Gastrocnemius medialis (tissue), 4 donors: ENCODE data around the gene ZNF516.

Source experiments
- CTCF ChIP-seq, 5 experiments: fragments of 450-650 bp in 3 of 5; fragments of 200-600 bp in 2 of 5; sonication (generic) in 2 of 5; IDR thresholded peaks in 4 of 5; conservative IDR thresholded peaks in 1 of 5; 1 replicate in 4 of 5; 2 replicates in 1 of 5; pipeline ENCODE4 v1.5.1; 2016 to 2019; ENCODE audit warnings: antibody characterized with exemption in 5 of 5, mild to moderate bottlenecking in 3 of 5, moderate library complexity in 3 of 5
- POLR2A ChIP-seq, 2 donors: fragments of 450-650 bp; IDR thresholded peaks; one replicate each; pipeline ENCODE4 v1.6.1; 2017; ENCODE audit warnings: antibody characterized with exemption in 2 of 2, mild to moderate bottlenecking in 2 of 2, moderate library complexity in 2 of 2

GRCh38 chr18:76335859-76336640 is 159.0 kb downstream of the ZNF516 start:
- no peak for TF ChIP-seq POLR2A (IDR thresholded peaks at IDR 0.05)
- TF ChIP-seq CTCF (IDR thresholded peaks at IDR 0.05 in 4 of 5, conservative IDR thresholded peaks at IDR 0.05 in 1 of 5), result no peak
